NCI-H128 (cell line): Measurements from ENCODE around the gene RANBP2.

ENCODE experiments used
- DNase-seq: peaks from one replicate; lab custom pipeline; 2025; ENCODE audit not compliant: unreplicated experiment; lab: John Stamatoyannopoulos, UW

The RANBP2 gene

GRCh38 chr2:108776475-108776874 lies 57.2 kb downstream of the RANBP2 start:
- DNase-seq, result no peak

GRCh38 chr2:108778857-108779256 lies 59.6 kb downstream of the RANBP2 start:
- no peak for DNase-seq

GRCh38 chr2:108786008-108786353 lies 66.7 kb downstream of the RANBP2 start:
- no peak for DNase-seq

GRCh38 chr2:108786354-108787215 lies 67.3 kb downstream of the RANBP2 start, which contains the start of gene CCDC138:
Gene CCDC138, plus strand, starts transcription at chr2:108786771. Its CDS starts 52 bp downstream, at chr2:108786823.
- peak; percentile 84 for DNase-seq

- no peak for DNase-seq
Measured at GRCh38 chr2:108787216-108787541, 67.9 kb downstream of the RANBP2 start.

GRCh38 chr2:108803045-108803736 lies 83.9 kb downstream of the RANBP2 start:
- no peak for DNase-seq

- DNase-seq, result no peak
Measured at GRCh38 chr2:108805032-108805431, 85.8 kb downstream of the RANBP2 start.

GRCh38 chr2:108805782-108806181 lies 86.5 kb downstream of the RANBP2 start:
- no peak for DNase-seq

GRCh38 chr2:108806371-108807113 lies 87.3 kb downstream of the RANBP2 start:
- no peak for DNase-seq

- DNase-seq, result no peak
Measured at GRCh38 chr2:108809936-108810335, 90.7 kb downstream of the RANBP2 start.

- no peak for DNase-seq
Measured at GRCh38 chr2:108810993-108811957, 92.0 kb downstream of the RANBP2 start.

- no peak for DNase-seq
Measured at GRCh38 chr2:108813732-108814131, 94.5 kb downstream of the RANBP2 start.

- no peak for DNase-seq
Measured at GRCh38 chr2:108820482-108820881, 101.2 kb downstream of the RANBP2 start.

GRCh38 chr2:108823286-108823685 lies 104.0 kb downstream of the RANBP2 start:
- no peak for DNase-seq

GRCh38 chr2:108824316-108825070 lies 105.2 kb downstream of the RANBP2 start:
- DNase-seq, result no peak

GRCh38 chr2:108825254-108825653 lies 106.0 kb downstream of the RANBP2 start:
- no peak for DNase-seq

- DNase-seq, result no peak
Measured at GRCh38 chr2:108825736-108826135, 106.5 kb downstream of the RANBP2 start.

GRCh38 chr2:108829578-108830310 lies 110.5 kb downstream of the RANBP2 start:
- no peak for DNase-seq

GRCh38 chr2:108833219-108833618 lies 113.9 kb downstream of the RANBP2 start:
- DNase-seq, result no peak
